KMS-11 (cell line): ENCODE measurements around the gene EXOC1.

Source experiments
- H2AFZ ChIP-seq: fragments of 200-600 bp; sonication (generic); 2 replicates; pipeline ENCODE4 v1.6.1; 2016; ENCODE audit warnings: antibody characterized with exemption, mixed run types, low read depth
- H3K27ac ChIP-seq: fragments of 200-600 bp; sonication (generic); 2 replicates; pipeline ENCODE4 v1.6.1; 2016; ENCODE audit warnings: mild to moderate bottlenecking, mixed run types
- H3K27me3 ChIP-seq: fragments of 200-600 bp; sonication (generic); 2 replicates; pipeline ENCODE4 v1.6.1; 2017; ENCODE audit warnings: mild to moderate bottlenecking, low read depth, mixed run types, moderate library complexity; ENCODE audit not compliant: insufficient read depth
- H3K36me3 ChIP-seq: fragments of 200-600 bp; sonication (generic); 2 replicates; pipeline ENCODE4 v1.6.1; 2017; ENCODE audit warnings: mild to moderate bottlenecking, mixed run types; ENCODE audit not compliant: insufficient read depth
- H3K4me1 ChIP-seq: fragments of 200-600 bp; sonication (generic); 2 replicates; pipeline ENCODE4 v1.6.1; 2016; ENCODE audit warnings: mild to moderate bottlenecking, low read depth, mixed run types; ENCODE audit not compliant: poor library complexity, severe bottlenecking
- H3K4me2 ChIP-seq: fragments of 200-600 bp; sonication (generic); 2 replicates; pipeline ENCODE4 v1.7.0; 2016; ENCODE audit warnings: mild to moderate bottlenecking, mixed run types
- H3K4me3 ChIP-seq: fragments of 200-600 bp; sonication (generic); IDR thresholded peaks from 2 replicates; pipeline ENCODE4 v1.6.1; 2017; ENCODE audit warnings: low read depth, low read length, mixed read lengths; ENCODE audit not compliant: insufficient read depth
- H3K79me2 ChIP-seq: fragments of 200-600 bp; sonication (generic); 2 replicates; pipeline ENCODE4 v1.6.1; 2016; ENCODE audit warnings: low read depth, mixed run types; ENCODE audit not compliant: insufficient read depth
- H3K9ac ChIP-seq: fragments of 200-600 bp; sonication (generic); 2 replicates; pipeline ENCODE4 v1.6.1; 2016; ENCODE audit warnings: mild to moderate bottlenecking, mixed run types
- H4K20me1 ChIP-seq: fragments of 200-600 bp; sonication (generic); 2 replicates; pipeline ENCODE4 v1.6.1; 2016; ENCODE audit warnings: mild to moderate bottlenecking, mixed run types; ENCODE audit not compliant: insufficient read depth
- TF ChIP-seq, protein P1 (sequence below): fragments of 200-600 bp; sonication (generic); conservative IDR thresholded peaks from 2 replicates; pipeline ENCODE4 v1.6.1; 2017; ENCODE audit warnings: low read depth, mild to moderate bottlenecking, antibody characterized with exemption, low read length, moderate library complexity, mixed read lengths

EXOC1 gene

DNA sequence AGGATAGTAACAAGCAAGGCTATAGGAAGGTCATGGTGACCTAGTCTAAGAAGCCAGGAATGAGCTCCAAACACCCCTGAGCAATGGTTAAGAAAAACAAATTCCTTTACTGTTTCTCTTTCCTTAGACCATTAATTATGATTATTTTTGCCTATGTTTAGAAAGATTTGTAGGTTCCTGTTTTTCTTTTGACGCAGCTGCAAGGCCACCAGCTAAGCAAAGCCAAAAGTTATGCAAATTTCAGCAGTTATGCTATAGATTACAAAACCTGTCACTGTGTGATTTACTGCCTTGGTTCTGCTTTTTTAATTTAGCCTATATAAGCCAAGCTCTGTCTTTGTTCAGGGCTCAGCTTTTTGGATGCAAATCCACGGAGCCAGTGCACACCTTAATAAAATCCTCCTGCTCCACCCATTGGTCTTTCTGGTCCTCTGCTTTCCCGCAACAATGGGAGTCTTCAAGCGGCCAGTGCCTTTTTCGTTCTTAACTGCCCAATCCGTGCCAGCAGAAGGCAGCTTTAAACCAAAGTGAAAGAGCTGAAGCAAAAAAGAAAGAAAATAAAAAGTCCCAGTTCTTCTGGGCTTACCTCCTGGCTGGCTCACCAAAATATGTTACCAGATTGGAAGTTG lies 93.9 kb downstream of the EXOC1 start:
- Histone ChIP-seq H3K27me3 (no peaks in the 10 kb centered on the region), H3K4me3 (peak overlapping the region; percentile 81), H4K20me1 (no peaks in the 10 kb centered on the region), H3K4me1 (peaks cover 44% of the 10 kb centered on the region), H3K27ac (peak overlapping the region; percentile 90), H2AFZ (peak overlapping the region; percentile 61), H3K36me3 (no peaks in the 10 kb centered on the region), H3K79me2 (peaks cover 32% of the 10 kb centered on the region), H3K4me2 (peak overlapping the region; percentile 79), H3K9ac (peak overlapping the region; percentile 86; the same call in 1 of the 2 replicates)
- TF ChIP-seq, protein P1, sequence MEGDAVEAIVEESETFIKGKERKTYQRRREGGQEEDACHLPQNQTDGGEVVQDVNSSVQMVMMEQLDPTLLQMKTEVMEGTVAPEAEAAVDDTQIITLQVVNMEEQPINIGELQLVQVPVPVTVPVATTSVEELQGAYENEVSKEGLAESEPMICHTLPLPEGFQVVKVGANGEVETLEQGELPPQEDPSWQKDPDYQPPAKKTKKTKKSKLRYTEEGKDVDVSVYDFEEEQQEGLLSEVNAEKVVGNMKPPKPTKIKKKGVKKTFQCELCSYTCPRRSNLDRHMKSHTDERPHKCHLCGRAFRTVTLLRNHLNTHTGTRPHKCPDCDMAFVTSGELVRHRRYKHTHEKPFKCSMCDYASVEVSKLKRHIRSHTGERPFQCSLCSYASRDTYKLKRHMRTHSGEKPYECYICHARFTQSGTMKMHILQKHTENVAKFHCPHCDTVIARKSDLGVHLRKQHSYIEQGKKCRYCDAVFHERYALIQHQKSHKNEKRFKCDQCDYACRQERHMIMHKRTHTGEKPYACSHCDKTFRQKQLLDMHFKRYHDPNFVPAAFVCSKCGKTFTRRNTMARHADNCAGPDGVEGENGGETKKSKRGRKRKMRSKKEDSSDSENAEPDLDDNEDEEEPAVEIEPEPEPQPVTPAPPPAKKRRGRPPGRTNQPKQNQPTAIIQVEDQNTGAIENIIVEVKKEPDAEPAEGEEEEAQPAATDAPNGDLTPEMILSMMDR: no peak

DNA sequence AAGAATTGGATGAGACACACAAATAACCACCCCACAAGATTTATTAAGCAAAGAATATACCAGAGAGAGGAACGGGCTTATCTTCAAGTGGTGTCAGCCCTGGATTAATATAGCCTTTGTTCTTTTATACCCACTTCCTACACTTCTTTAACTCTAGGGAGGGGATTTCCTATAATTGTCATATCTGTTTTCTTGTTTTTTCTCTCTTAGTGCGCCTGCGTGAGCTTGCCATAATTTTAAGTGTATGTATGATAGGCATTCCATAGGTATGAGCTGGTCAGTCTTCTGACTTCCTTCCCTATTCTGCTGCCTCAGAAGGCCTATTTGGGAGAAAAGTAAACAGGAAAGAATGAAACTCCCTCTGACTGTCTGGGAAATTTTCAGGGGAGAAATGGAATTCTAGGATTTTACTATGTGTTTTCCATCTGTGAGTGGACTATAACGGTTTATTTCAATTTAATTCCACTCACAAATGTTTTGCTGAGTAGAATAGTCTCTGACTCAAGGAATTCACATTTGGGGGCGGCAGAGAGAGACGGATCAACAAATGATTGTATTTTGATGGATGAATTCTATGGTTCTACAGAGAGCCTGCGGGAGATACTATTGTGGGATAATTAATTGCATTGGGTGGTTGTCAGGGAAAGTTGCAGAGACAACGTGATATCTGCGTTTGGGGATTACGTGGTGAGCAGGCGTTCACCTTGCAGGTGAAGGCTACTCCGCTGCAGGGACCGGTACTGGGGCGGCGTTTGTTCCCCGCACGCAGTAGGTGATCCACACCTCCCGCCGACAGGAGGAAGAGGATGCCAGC lies 94.7 kb downstream of the EXOC1 start:
- Histone ChIP-seq H3K4me3 (peak overlapping the region; percentile 81), H3K4me2 (peak overlapping the region; percentile 79), H3K27ac (peak overlapping the region; percentile 90), H3K36me3 (no peaks in the 10 kb centered on the region), H3K79me2 (peaks cover 33% of the 10 kb centered on the region), H3K4me1 (peaks cover 44% of the 10 kb centered on the region), H2AFZ (peak overlapping the region; percentile 61), H4K20me1 (no peaks in the 10 kb centered on the region), H3K27me3 (no peaks in the 10 kb centered on the region), H3K9ac (peak overlapping the region; percentile 86; the same call in 1 of the 2 replicates)
- TF ChIP-seq, protein P1: 0 out of 2 replicates have a peak, but pooled peaks have one; percentile 91

DNA sequence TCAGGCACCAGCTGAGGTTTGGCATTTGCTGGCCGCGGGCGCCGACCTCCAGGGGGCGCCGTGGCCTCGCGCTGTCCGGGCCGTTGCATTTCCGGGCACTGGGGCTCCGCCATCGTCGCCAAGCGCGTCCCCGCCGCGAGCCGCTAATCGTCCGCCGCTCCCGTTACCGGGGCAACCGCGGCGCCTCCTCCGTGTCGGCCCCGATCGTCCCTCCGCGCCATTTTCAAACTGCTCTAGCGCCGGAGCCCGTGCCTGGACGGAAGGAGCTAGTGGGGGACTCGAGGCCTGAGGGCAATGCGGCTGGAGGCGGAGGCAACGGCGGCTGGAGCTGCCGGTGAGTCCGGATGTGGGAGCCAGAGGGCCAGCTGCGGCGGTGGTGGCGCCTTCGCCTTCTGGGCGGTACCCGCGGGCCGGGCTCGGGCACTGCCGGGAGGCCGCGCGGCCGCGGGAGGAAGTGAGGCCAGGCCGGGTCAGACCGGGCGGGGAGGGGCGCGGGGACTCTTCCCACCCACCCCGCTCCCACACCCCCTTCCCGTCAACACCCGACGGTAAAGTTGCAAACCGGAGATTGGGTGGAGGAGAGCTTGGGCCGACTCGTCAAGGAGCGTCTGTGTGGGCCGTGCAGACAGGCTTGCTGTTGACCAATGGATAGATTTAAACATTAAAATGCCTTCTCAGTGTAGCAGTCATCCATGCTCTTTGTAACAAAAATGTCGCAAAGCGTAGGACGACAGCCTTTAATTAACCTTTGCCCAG lies 95.5 kb downstream of the EXOC1 start, which contains the start of gene CEP135:
TSS of gene CEP135 (plus strand) at position 220 of the 756 bp plus-strand sequence. CDS start 3,186 bp downstream, outside the sequence.
- peak within 1 kb of the TSS; percentile 81 for H3K4me3 ChIP-seq
- H3K4me1 ChIP-seq: peaks cover 44% of the 10 kb centered on the region
- peak within 1 kb of the TSS; percentile 99 for H3K4me2 ChIP-seq
- H3K27ac ChIP-seq: peak within 1 kb of the TSS; percentile 90
- H4K20me1 ChIP-seq: no peaks in the 10 kb centered on the region
- no peaks in the 10 kb centered on the region for H3K36me3 ChIP-seq
- H3K27me3 ChIP-seq: no peaks in the 10 kb centered on the region
- TF ChIP-seq, protein P1: peak; percentile 64
- peak within 1 kb of the TSS; percentile 61 for H2AFZ ChIP-seq
- peak within 1 kb of the TSS; percentile 86 for H3K9ac ChIP-seq
- H3K79me2 ChIP-seq: peaks cover 33% of the 10 kb centered on the region

DNA sequence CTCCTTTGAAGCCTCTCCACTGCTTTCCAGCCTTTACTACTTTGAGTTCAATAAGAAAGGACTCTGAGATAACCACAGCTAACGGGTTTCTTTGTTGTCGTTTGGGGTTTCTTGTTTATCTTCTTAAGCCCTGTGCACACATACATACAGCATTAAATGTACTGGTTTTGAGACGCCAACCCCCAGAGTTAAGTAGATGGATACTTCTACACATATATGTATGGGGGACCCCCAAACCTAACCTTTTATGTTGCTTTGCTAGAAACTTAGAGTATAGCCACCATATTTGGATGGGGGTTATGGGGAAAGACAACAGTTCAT lies 96.0 kb downstream of the EXOC1 start:
- H3K27ac ChIP-seq: peak overlapping the region; percentile 90
- peaks cover 44% of the 10 kb centered on the region for H3K4me1 ChIP-seq

More for the DNA sequence above, 96.0 kb downstream of the EXOC1 start:
- H3K79me2 ChIP-seq: peaks cover 33% of the 10 kb centered on the region
- H3K4me3 ChIP-seq: peak overlapping the region; percentile 79
- no peaks in the 10 kb centered on the region for H4K20me1 ChIP-seq
- H3K9ac ChIP-seq: peak overlapping the region; percentile 86
- H2AFZ ChIP-seq: peak overlapping the region; percentile 61
- peak overlapping the region; percentile 99 for H3K4me2 ChIP-seq
- TF ChIP-seq, protein P1: no peak
- H3K36me3 ChIP-seq: no peaks in the 10 kb centered on the region; the same call in 1 of the 2 replicates
- H3K27me3 ChIP-seq: no peaks in the 10 kb centered on the region
